T-helper 9 cell (primary cell): ENCODE measurements around the gene PIGM.

Source experiments
- DNase-seq: peaks from one replicate; pipeline ENCODE4 v3.0.0-alpha.2; 2020

Gene PIGM

DNA sequence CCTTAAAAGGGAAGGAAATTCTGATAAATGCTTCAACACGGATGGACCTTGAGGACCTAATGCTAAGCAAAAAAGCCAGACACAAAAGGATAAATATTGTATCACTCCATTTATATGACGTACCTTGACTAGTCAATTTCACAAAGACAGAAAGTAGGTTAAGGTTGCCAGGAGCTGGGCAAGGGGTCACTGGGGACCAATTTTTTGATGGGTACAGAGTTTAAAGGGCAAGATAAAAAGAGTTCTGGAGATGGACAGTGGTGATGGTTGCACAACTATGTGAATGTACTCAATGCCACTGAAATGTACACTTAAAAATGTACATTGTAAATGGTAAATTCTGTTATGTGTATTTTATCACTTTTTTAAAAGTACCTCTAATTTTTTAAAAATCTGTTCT, 45.7 kb downstream of the PIGM start:
- no peak for DNase-seq

DNA sequence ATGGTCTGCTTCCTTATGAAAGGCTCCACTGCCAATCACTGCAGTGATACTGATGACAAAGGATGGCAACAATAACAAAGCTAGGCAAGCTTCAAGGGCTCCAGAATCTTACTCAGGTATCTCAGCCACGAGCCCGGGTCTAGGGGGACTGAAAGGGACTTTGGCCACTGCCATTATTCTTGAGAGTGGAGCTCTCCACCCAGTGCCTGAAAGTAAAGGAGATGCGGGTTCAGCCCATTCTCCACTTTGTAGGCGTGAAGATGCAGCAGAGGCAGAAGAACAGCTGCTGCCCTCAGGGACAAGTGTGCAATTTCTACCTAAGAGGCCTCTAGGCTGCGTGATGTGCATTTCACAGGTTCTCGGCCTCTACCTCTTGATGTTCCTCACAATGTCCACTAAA, 46.3 kb downstream of the PIGM start:
- no peak for DNase-seq

DNA sequence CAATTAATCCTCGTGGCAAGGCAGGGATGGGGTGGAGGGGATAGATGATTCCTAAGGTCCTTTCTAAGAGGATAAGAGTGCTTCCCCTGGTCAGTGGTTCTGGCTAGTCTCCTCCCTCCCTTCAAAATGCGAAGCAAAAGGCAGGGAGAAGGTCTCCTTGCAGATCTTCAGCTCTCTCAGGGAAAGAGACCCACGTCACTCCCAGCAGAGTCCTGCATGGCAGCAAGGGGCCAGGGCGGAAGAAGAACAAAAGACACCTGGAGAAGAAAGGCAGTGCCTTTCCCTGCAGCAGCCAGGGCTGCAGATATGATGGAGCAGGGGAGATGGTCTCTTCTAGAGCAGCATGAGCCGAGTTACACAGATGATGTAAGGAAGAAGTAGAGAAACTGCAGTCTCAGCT, 48.1 kb downstream of the PIGM start:
- no peak for DNase-seq

DNA sequence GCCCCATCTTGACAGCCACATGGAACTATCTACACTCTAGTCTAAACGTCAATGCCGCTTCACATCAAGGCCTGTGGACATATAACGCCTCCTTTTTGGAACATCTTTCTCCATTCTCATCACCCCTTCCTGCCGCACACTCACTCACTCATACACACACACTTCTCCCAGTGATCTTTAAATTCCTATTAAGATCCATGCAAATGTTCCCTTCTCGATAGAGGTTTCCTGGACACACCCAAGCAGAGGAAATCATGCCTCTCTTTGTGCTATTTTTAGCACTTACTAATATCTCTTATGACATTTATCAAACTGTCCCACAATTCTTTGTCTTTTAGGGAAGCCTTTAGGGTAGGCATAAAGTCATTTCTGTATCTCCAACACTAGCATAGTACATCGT, 49.5 kb downstream of the PIGM start:
- no peak for DNase-seq

- no peak for DNase-seq
These were observed 50.3 kb downstream of the PIGM start for GRCh38 chr1:159981351-159982055.

DNA sequence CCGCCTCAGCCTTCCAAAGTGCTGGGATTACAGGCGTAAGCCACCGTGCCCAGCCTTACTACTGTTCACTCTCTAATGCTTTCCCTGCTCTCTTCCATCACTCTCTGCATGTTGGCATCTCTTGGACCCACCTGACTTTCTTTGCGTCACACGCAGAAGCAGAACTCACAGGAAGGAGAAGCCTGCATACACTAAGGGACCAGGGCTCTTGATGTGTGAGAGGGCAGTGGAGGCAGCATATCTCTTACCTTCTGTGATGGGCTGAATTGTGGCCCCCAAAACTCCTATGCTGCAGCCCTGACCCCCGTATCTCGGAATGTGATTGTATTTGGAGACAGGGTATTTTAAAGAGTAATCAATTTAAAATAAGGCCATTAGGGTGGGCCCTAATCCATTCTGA, 51.0 kb downstream of the PIGM start:
- DNase-seq = no peak

DNA sequence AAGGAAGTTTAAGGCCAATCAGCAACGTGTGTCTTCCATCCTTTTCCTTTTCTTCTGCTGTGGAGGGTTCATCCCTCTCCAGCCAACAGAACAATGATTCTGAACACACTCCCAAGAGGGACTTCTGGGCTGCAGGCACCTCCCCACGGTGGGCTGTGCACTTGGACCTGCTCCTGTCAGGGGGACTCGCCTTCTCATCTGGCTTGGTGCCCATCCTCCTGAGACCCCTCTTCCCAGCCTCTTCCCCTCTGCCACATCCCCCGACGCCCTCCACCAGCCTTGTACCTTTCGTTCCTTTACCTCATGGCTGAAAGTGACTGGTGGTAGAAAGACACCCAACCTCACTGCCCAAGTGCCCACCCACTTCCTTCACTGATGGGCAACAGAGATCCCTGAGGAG, 51.7 kb downstream of the PIGM start:
- no peak for DNase-seq

DNA sequence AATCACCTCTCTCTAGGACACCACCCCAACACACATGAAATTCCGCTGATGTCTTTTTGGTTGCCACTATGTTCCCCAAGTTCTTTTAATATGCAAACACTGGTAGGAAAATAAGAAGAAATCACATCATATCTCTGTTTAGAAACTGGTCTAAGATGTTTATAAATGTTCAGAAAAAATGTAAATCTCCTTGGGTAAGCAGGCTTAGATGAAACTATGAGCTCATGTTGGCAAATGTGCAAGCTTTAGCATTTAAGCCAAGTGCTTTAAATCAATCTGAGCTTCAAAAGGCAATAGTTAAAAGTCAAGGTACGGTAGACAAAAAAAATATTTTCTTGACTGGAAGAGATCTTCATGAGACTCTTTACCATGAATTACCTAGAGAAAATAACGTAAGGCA, 52.5 kb downstream of the PIGM start:
- no peak for DNase-seq

- DNase-seq = no peak
These were observed 53.7 kb downstream of the PIGM start for GRCh38 chr1:159978107-159978398.

- no peak for DNase-seq
These were observed 54.3 kb downstream of the PIGM start for GRCh38 chr1:159977364-159978106.
